Gastroesophageal sphincter (tissue), 4 donors: ENCODE data around the gene COX5A. TPM values are rescaled to one million over a fixed set of nuclear protein-coding genes. Genes with fewer than 3 reads are reported as not detected.

Source experiments
- ATAC-seq: fragments of 150-250 bp; one replicate; pipeline ENCODE4 v1.9.1; 2016; ENCODE audit warnings: mild to moderate bottlenecking, moderate library complexity
- H3K27ac ChIP-seq, 4 donors: fragments of 200-600 bp; sonication (generic) in 3 of 4; 1 replicate in 3 of 4; 2 replicates in 1 of 4; pipeline ENCODE4 v1.5.1; 2016 to 2019
- H3K27me3 ChIP-seq: fragments of 200-600 bp; sonication (generic); one replicate; pipeline ENCODE4 v1.5.1; 2019
- H3K36me3 ChIP-seq, 2 donors: fragments of 200-600 bp; sonication (generic); one replicate each; pipeline ENCODE4 v1.5.1; 2019; ENCODE audit warnings: control low read depth in 1 of 2
- H3K4me1 ChIP-seq, 3 donors: fragments of 200-600 bp; sonication (generic); 1 replicate in 2 of 3; 2 replicates in 1 of 3; pipeline ENCODE4 v1.5.1; 2016 to 2019; ENCODE audit warnings: control low read depth in 2 of 3
- H3K4me3 ChIP-seq, 2 donors: fragments of 200-600 bp; sonication (generic); one replicate each; pipeline ENCODE4 v1.5.1; 2019; ENCODE audit warnings: mild to moderate bottlenecking in 1 of 2, moderate library complexity in 1 of 2
- H3K9me3 ChIP-seq, 3 donors: fragments of 200-600 bp; sonication (generic); one replicate each; pipeline ENCODE4 v1.5.1; 2017 to 2019; ENCODE audit warnings: control low read depth in 2 of 3
- CTCF ChIP-seq, 4 experiments: fragments of 200-600 bp in 2 of 4; fragments of 450-650 bp in 2 of 4; sonication (generic) in 1 of 4; IDR thresholded peaks; one replicate each; pipeline ENCODE4 v1.5.1; 2017 to 2019; ENCODE audit warnings: antibody characterized with exemption in 4 of 4, mild to moderate bottlenecking in 2 of 4, moderate library complexity in 2 of 4
- EP300 ChIP-seq: sonication (generic); formaldehyde crosslinking; IDR thresholded peaks from one replicate; pipeline ENCODE4 v1.6.1; 2017; ENCODE audit warnings: antibody characterized with exemption, mild to moderate bottlenecking
- POLR2A ChIP-seq, 2 donors: fragments of 450-650 bp; IDR thresholded peaks; one replicate each; pipeline ENCODE4 v1.6.1; 2017; ENCODE audit warnings: antibody characterized with exemption in 2 of 2, mild to moderate bottlenecking in 2 of 2, moderate library complexity in 1 of 2
- POLR2AphosphoS5 ChIP-seq: sonication (generic); formaldehyde crosslinking; IDR thresholded peaks from one replicate; pipeline ENCODE4 v1.6.1; 2017; ENCODE audit warnings: antibody characterized with exemption
- WGBS, 2 donors: methylation state at CpG; one replicate each; pipeline ENCODE4 v1.1.5; 2018; ENCODE audit warnings: low coverage in 1 of 2; 5-methylcytosine and 5-hydroxymethylcytosine counted together
- total RNA-seq, 4 donors: library from RNA; depleted of rRNA; stranded (reverse); fragments of >200 nt; gene quantifications; one replicate each; pipeline ENCODE4 v1.1.0, GENCODE V29; 2016

COX5A gene
- total RNA-seq, 4 donors from 2014 or later: 57.9 to 105 (median 94.5) TPM

DNA sequence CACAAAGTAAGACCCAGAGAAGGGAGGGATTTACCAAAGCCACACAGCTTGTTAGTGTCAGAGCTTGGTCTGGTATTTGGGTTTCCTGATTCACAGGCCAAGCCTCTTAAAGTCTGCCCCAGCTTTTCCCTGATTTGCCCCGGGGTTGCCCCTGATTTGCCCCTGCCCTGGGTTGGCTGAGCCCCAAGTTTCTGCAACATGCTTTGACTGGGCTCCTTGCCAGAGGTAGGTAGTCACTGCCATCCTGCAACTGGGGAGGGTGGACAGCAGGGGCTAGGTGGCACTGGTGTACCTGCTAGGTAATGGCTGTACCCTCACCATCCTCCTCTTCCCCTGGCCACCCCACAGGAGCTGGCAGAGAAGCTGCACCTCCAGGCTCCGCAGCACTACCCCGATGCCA is 45.6 kb downstream of the COX5A start:
- TF ChIP-seq POLR2A (IDR thresholded peaks at IDR 0.05) (no peak), EP300 (no peak), CTCF (IDR thresholded peaks at IDR 0.05) (no peak), POLR2AphosphoS5 (no peak)
- Histone ChIP-seq H3K27me3 (no peaks in the 10 kb centered on the region), H3K4me3 (no peak overlapping the region), H3K9me3 (no peaks in the 10 kb centered on the region), H3K27ac (no peak overlapping the region), H3K36me3 (peaks cover 0 to 59% of the 10 kb centered on the region in 2 donors), H3K4me1 (peaks cover 0 to 29% (median 11%) of the 10 kb centered on the region in 3 donors)
- 100% methylated on average over 1 of the region's 3 CpGs; no CpG with 5 or more reads in 1 of the 2 donors for WGBS, 2 donors
- no peak for ATAC-seq

DNA sequence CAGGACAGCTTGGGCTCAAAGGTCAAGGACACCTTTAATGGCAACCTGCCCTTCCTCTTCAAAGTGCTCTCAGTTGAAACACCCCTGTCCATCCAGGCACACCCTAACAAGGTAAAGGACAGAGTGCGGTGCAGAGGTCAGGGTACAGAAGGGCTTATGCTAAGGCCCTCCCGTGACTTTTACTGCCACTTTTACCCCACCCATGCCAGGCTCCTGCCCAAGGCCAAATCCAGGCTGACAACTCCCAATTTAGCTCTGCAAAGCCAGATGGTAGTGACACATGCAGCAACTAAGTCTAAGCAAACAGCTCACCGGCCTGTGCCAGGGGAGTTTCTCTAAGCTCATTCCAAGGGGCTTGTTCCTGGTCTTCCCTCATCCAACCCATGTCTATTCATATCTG is 46.4 kb downstream of the COX5A start:
- Histone ChIP-seq H3K27me3 (no peaks in the 10 kb centered on the region), H3K4me1 (peaks cover 0 to 29% (median 11%) of the 10 kb centered on the region in 3 donors), H3K36me3 (peaks cover 0 to 51% of the 10 kb centered on the region in 2 donors), H3K27ac (no peak overlapping the region), H3K9me3 (no peaks in the 10 kb centered on the region), H3K4me3 (no peak overlapping the region)
- no peak for ATAC-seq
- no peak for TF ChIP-seq CTCF (IDR thresholded peaks at IDR 0.05)
- 86 to 88% methylated on average over 1 to 3 of the region's 3 CpGs for WGBS, 2 donors

- Histone ChIP-seq H3K9me3 (no peaks in the 10 kb centered on the region), H3K4me1 (peaks cover 0 to 29% (median 11%) of the 10 kb centered on the region in 3 donors), H3K27me3 (no peaks in the 10 kb centered on the region), H3K36me3 (peaks cover 0 to 42% of the 10 kb centered on the region in 2 donors), H3K27ac (peak overlapping the region in 3 of 4 donors; percentile 84 to 89 (median 89)), H3K4me3 (peak overlapping the region; percentile 60 to 82)
- WGBS, 2 donors: 0% methylated on average over 1 of the region's 1 CpG; no CpG with 5 or more reads in 1 of the 2 donors
- ATAC-seq: no peak
- no peak for TF ChIP-seq EP300
Measured at GRCh38 chr15:74890665-74890960, 47.3 kb downstream of the COX5A start.

GRCh38 chr15:74889883-74890664 is 47.8 kb downstream of the COX5A start, which contains the start of gene MPI:
Gene MPI, plus strand, starts transcription at chr15:74890042. Its CDS starts 32 bp downstream, at chr15:74890074.
- H3K9me3 ChIP-seq: no peaks in the 10 kb centered on the region
- peaks cover 0 to 29% (median 11%) of the 10 kb centered on the region in 3 donors for H3K4me1 ChIP-seq
- peak within 1 kb of the TSS in 3 of 4 donors; percentile 84 to 89 (median 89) for H3K27ac ChIP-seq
- peak within 1 kb of the TSS; percentile 60 to 82 for H3K4me3 ChIP-seq
- TF ChIP-seq CTCF (IDR thresholded peaks at IDR 0.05) (peak in 3 of 4 experiments; percentile 17 to 61 (median 43)), POLR2AphosphoS5 (peak; percentile 48), EP300 (no peak), POLR2A (IDR thresholded peaks at IDR 0.05) (peak; percentile 30 to 52)
- peak; percentile 97 for ATAC-seq
- H3K27me3 ChIP-seq: no peaks in the 10 kb centered on the region
- H3K36me3 ChIP-seq: peaks cover 0 to 37% of the 10 kb centered on the region in 2 donors
- 0 to 12% methylated on average over 4 to 34 of the region's 47 CpGs for WGBS, 2 donors

DNA sequence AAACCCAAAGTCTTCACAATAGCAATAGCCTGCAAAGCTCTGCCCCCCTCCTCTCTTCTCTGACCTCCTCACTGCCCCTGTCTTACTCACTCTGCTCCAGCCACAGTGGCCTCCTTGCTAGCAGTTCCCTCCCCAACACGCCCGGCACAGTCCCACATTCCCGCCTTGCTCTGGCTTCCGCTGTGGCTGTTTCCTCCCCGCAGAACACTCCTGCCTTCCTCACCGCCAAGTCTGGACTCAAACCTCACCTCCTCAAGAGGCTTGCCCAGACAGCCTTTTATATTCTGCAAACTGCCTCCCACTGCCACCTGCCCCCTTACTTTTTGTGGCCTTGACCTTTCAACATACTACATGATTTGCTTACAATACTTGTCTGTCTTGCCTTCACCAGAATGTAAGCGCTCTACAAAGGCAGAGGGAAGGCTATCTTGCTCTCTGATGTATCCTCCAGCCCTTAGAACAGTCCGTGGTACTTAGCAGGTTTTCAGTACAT is 48.4 kb downstream of the COX5A start:
- Histone ChIP-seq H3K27ac (peak overlapping the region in 3 of 4 donors; percentile 84 to 89 (median 89)), H3K4me1 (peaks cover 0 to 29% (median 11%) of the 10 kb centered on the region in 3 donors), H3K9me3 (no peaks in the 10 kb centered on the region), H3K4me3 (peak overlapping the region; percentile 60 to 82), H3K27me3 (no peaks in the 10 kb centered on the region), H3K36me3 (peaks cover 0 to 33% of the 10 kb centered on the region in 2 donors)
- 3 to 9% methylated on average over 8 of the region's 8 CpGs for WGBS, 2 donors
- TF ChIP-seq EP300 (no peak), POLR2A (IDR thresholded peaks at IDR 0.05) (no peak), CTCF (IDR thresholded peaks at IDR 0.05) (no peak), POLR2AphosphoS5 (no peak)
- peak; percentile 66 for ATAC-seq
